ENCODE data around the gene GNB3. TPM values are rescaled to one million over a fixed set of nuclear protein-coding genes. Genes with fewer than 3 reads are reported as not detected.

Gene GNB3
- polyA plus RNA-seq, 2 of the 4 experiments (the other 2 are of a cell fraction), result 0.94 to 2.7 TPM

DNA sequence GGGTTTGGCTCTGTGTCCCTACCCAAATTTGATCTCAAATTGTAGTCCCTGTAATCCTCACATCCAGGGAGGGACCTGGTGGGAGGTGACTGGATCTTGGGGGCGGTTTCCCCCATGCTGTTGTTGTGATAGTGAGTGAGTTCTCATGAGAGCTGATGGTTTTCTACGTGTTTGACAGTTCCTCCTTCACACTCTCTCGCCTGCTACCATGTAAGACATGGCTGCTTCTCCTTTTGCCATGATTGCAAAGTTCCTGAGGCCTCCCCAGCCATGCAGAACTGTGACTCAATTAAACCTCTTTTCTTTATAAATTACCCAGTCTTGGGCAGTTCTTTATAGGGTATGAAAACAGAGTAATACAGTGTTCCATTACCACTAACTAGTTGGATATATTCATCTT, 53.6 kb downstream of the GNB3 start:
- ATAC-seq (no peak), DNase-seq (ENCODE audit: low read depth in 1 of 2, low spot score in 1 of 2) (no peak), FAIRE-seq (no peak)
- H3K9me3 ChIP-seq, result no peaks in the 10 kb centered on the region
- WGBS (ENCODE audit: missing lambda C conversion rate), result 89% methylated on average over 3 of the region's 3 CpGs
- CTCF ChIA-PET, result interaction anchor here (0.6 to 9.5 kb wide), 7 partner anchors 10 to 65 kb away, joined by 3 to 399 read pairs (median 3); partner anchors contain the start of genes LRRC23, SPSB2 and TPI1
- POLR2A ChIA-PET, result no interaction called here
- H3K4me3 ChIP-seq, result no peak overlapping the region
- no peak for TF ChIP-seq RAD21 (conservative IDR thresholded peaks at IDR 0.05 in 1 of 2, IDR thresholded peaks at IDR 0.05 in 1 of 2)
- no peak for TF ChIP-seq SMC3 (IDR thresholded peaks at IDR 0.05)
- no peak for TF ChIP-seq TP53 (CRISPR knock-in tag; IDR thresholded peaks at IDR 0.05)
- no peak for TF ChIP-seq JUNB (IDR thresholded peaks at IDR 0.05)
- TF ChIP-seq MAFK (IDR thresholded peaks at IDR 0.05; ENCODE audit: partially characterized antibody), result no peak
- no peak for TF ChIP-seq ESRRA (IDR thresholded peaks at IDR 0.05; ENCODE audit: borderline replicate concordance, low read length)
- no peak for TF ChIP-seq ZFP36 (IDR thresholded peaks at IDR 0.05; ENCODE audit: borderline replicate concordance, partially characterized antibody)
- TF ChIP-seq NFE2L2 (conservative IDR thresholded peaks at IDR 0.05; ENCODE audit: low read length), result no peak
- no peak for TF ChIP-seq EHF (CRISPR knock-in tag; IDR thresholded peaks at IDR 0.05)
- TF ChIP-seq KDM1A (IDR thresholded peaks at IDR 0.05; ENCODE audit: low read depth), result no peak
- TF ChIP-seq TFCP2L1 (CRISPR knock-in tag; IDR thresholded peaks at IDR 0.05), result no peak
- TF ChIP-seq HDAC2 (IDR thresholded peaks at IDR 0.05), result no peak
- no peak for TF ChIP-seq ZC3H11A (IDR thresholded peaks at IDR 0.05)
- TF ChIP-seq ZNF302 (CRISPR knock-in tag; IDR thresholded peaks at IDR 0.05), result no peak
- no peak for TF ChIP-seq JUN (IDR thresholded peaks at IDR 0.05)
- TF ChIP-seq FOXS1 (CRISPR knock-in tag; IDR thresholded peaks at IDR 0.05), result no peak
- TF ChIP-seq, protein P1, sequence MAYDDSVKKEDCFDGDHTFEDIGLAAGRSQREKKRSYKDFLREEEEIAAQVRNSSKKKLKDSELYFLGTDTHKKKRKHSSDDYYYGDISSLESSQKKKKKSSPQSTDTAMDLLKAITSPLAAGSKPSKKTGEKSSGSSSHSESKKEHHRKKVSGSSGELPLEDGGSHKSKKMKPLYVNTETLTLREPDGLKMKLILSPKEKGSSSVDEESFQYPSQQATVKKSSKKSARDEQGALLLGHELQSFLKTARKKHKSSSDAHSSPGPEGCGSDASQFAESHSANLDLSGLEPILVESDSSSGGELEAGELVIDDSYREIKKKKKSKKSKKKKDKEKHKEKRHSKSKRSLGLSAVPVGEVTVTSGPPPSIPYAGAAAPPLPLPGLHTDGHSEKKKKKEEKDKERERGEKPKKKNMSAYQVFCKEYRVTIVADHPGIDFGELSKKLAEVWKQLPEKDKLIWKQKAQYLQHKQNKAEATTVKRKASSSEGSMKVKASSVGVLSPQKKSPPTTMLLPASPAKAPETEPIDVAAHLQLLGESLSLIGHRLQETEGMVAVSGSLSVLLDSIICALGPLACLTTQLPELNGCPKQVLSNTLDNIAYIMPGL (CRISPR knock-in tag; IDR thresholded peaks at IDR 0.05; ENCODE audit: borderline replicate concordance), result no peak
- TF ChIP-seq POLR2A (IDR thresholded peaks at IDR 0.05; ENCODE audit: low read length), result no peak
- no peak overlapping the region for H3K27ac ChIP-seq
- H3K4me1 ChIP-seq, result peaks cover 15% of the 10 kb centered on the region
- no peak overlapping the region for H3K4me2 ChIP-seq

Other genes with a start within 250 kb of the GNB3 start
- gene CHD4, start 233.5 kb upstream of the GNB3 start, polyA plus RNA-seq (2011; rRNA removed), result 53.7 and 99.3 TPM in 2 replicates
- gene CHD4, start 233.5 kb upstream of the GNB3 start, polyA plus RNA-seq (2017; fragmentation: RNase III; extraction: RNeasy Plus Mini Kit Qiagen cat#74134 plus additional on column Dnase treatment), result 83.4 to 87.8 TPM (median 84.8 TPM) in 3 replicates
- 0.74 and 0.97 TPM in 2 replicates for gene LPAR5, start 205.0 kb upstream of the GNB3 start, polyA plus RNA-seq (2011; rRNA removed)
- 0.29 to 0.66 TPM (median 0.58 TPM) in 3 replicates for gene LPAR5, start 205.0 kb upstream of the GNB3 start, polyA plus RNA-seq (2017; fragmentation: RNase III; extraction: RNeasy Plus Mini Kit Qiagen cat#74134 plus additional on column Dnase treatment)
- 0.70 and 1.4 TPM in 2 replicates for gene ACRBP, start 193.5 kb upstream of the GNB3 start, polyA plus RNA-seq (2011; rRNA removed)
- gene ACRBP, start 193.5 kb upstream of the GNB3 start, polyA plus RNA-seq (2017; fragmentation: RNase III; extraction: RNeasy Plus Mini Kit Qiagen cat#74134 plus additional on column Dnase treatment), result 0.28 to 0.36 TPM (median 0.34 TPM) in 3 replicates
- gene ING4, start 177.8 kb upstream of the GNB3 start, polyA plus RNA-seq (2011; rRNA removed), result 36.5 and 41.3 TPM in 2 replicates
- gene ING4, start 177.8 kb upstream of the GNB3 start, polyA plus RNA-seq (2017; fragmentation: RNase III; extraction: RNeasy Plus Mini Kit Qiagen cat#74134 plus additional on column Dnase treatment), result 15.3 to 19.5 TPM (median 18.8 TPM) in 3 replicates
- gene ZNF384, start 151.6 kb upstream of the GNB3 start, polyA plus RNA-seq (2011; rRNA removed), result 59.6 and 81.9 TPM in 2 replicates
- gene ZNF384, start 151.6 kb upstream of the GNB3 start, polyA plus RNA-seq (2017; fragmentation: RNase III; extraction: RNeasy Plus Mini Kit Qiagen cat#74134 plus additional on column Dnase treatment), result 64.7 to 86.4 TPM (median 79.8 TPM) in 3 replicates
- 0.10 and 0.22 TPM in 2 replicates for gene PIANP, start 140.1 kb upstream of the GNB3 start, polyA plus RNA-seq (2011; rRNA removed)
- gene PIANP, start 140.1 kb upstream of the GNB3 start, polyA plus RNA-seq (2017; fragmentation: RNase III; extraction: RNeasy Plus Mini Kit Qiagen cat#74134 plus additional on column Dnase treatment), result 0.30 to 0.56 TPM (median 0.45 TPM) in 3 replicates
- 78.8 and 95.0 TPM in 2 replicates for gene COPS7A, start 116.9 kb upstream of the GNB3 start, polyA plus RNA-seq (2011; rRNA removed)
- gene COPS7A, start 116.9 kb upstream of the GNB3 start, polyA plus RNA-seq (2017; fragmentation: RNase III; extraction: RNeasy Plus Mini Kit Qiagen cat#74134 plus additional on column Dnase treatment), result 46.9 to 51.2 TPM (median 50.0 TPM) in 3 replicates
- gene MLF2, start 87.8 kb upstream of the GNB3 start, polyA plus RNA-seq (2011; rRNA removed), result 302 and 310 TPM in 2 replicates
- 269 to 305 TPM (median 295 TPM) in 3 replicates for gene MLF2, start 87.8 kb upstream of the GNB3 start, polyA plus RNA-seq (2017; fragmentation: RNase III; extraction: RNeasy Plus Mini Kit Qiagen cat#74134 plus additional on column Dnase treatment)
- 205 and 391 TPM in 2 replicates for gene PTMS, start 74.6 kb upstream of the GNB3 start, polyA plus RNA-seq (2011; rRNA removed)
- gene PTMS, start 74.6 kb upstream of the GNB3 start, polyA plus RNA-seq (2017; fragmentation: RNase III; extraction: RNeasy Plus Mini Kit Qiagen cat#74134 plus additional on column Dnase treatment), result 868 to 1,195 TPM (median 1,161 TPM) in 3 replicates
- 0.56 and 0.66 TPM in 2 replicates for gene LAG3, start 68.4 kb upstream of the GNB3 start, polyA plus RNA-seq (2011; rRNA removed)
- 1.6 to 2.3 TPM (median 1.7 TPM) in 3 replicates for gene LAG3, start 68.4 kb upstream of the GNB3 start, polyA plus RNA-seq (2017; fragmentation: RNase III; extraction: RNeasy Plus Mini Kit Qiagen cat#74134 plus additional on column Dnase treatment)
- not detected in 2 replicates for gene CD4, start 51.4 kb upstream of the GNB3 start, polyA plus RNA-seq (2011; rRNA removed)
- 0.03 TPM in 1 of 3 replicates, not detected in the others for gene CD4, start 51.4 kb upstream of the GNB3 start, polyA plus RNA-seq (2017; fragmentation: RNase III; extraction: RNeasy Plus Mini Kit Qiagen cat#74134 plus additional on column Dnase treatment)
- gene GPR162, start 19.1 kb upstream of the GNB3 start, polyA plus RNA-seq (2011; rRNA removed), result 1.8 TPM in 2 replicates
- 1.7 to 2.4 TPM (median 1.7 TPM) in 3 replicates for gene GPR162, start 19.1 kb upstream of the GNB3 start, polyA plus RNA-seq (2017; fragmentation: RNase III; extraction: RNeasy Plus Mini Kit Qiagen cat#74134 plus additional on column Dnase treatment)
- 8.1 and 8.6 TPM in 2 replicates for gene P3H3, start 12.5 kb upstream of the GNB3 start, polyA plus RNA-seq (2011; rRNA removed)
- 17.7 to 23.2 TPM (median 21.9 TPM) in 3 replicates for gene P3H3, start 12.5 kb upstream of the GNB3 start, polyA plus RNA-seq (2017; fragmentation: RNase III; extraction: RNeasy Plus Mini Kit Qiagen cat#74134 plus additional on column Dnase treatment)
- 51.5 and 57.5 TPM in 2 replicates for gene CDCA3, start 10.4 kb downstream of the GNB3 start, polyA plus RNA-seq (2011; rRNA removed)
- 79.6 to 92.0 TPM (median 80.2 TPM) in 3 replicates for gene CDCA3, start 10.4 kb downstream of the GNB3 start, polyA plus RNA-seq (2017; fragmentation: RNase III; extraction: RNeasy Plus Mini Kit Qiagen cat#74134 plus additional on column Dnase treatment)
- 58.6 and 64.5 TPM in 2 replicates for gene USP5, start 11.2 kb downstream of the GNB3 start, polyA plus RNA-seq (2011; rRNA removed)
- gene USP5, start 11.2 kb downstream of the GNB3 start, polyA plus RNA-seq (2017; fragmentation: RNase III; extraction: RNeasy Plus Mini Kit Qiagen cat#74134 plus additional on column Dnase treatment), result 75.3 to 78.2 TPM (median 76.9 TPM) in 3 replicates
- gene TPI1, start 26.6 kb downstream of the GNB3 start, polyA plus RNA-seq (2011; rRNA removed), result 1,913 and 2,511 TPM in 2 replicates
- 1,221 to 1,293 TPM (median 1,253 TPM) in 3 replicates for gene TPI1, start 26.6 kb downstream of the GNB3 start, polyA plus RNA-seq (2017; fragmentation: RNase III; extraction: RNeasy Plus Mini Kit Qiagen cat#74134 plus additional on column Dnase treatment)
- 15.3 and 16.8 TPM in 2 replicates for gene SPSB2, start 32.4 kb downstream of the GNB3 start, polyA plus RNA-seq (2011; rRNA removed)
- gene SPSB2, start 32.4 kb downstream of the GNB3 start, polyA plus RNA-seq (2017; fragmentation: RNase III; extraction: RNeasy Plus Mini Kit Qiagen cat#74134 plus additional on column Dnase treatment), result 20.8 to 22.1 TPM (median 21.8 TPM) in 3 replicates
- 33.3 and 40.4 TPM in 2 replicates for gene LRRC23, start 63.9 kb downstream of the GNB3 start, polyA plus RNA-seq (2011; rRNA removed)
- gene LRRC23, start 63.9 kb downstream of the GNB3 start, polyA plus RNA-seq (2017; fragmentation: RNase III; extraction: RNeasy Plus Mini Kit Qiagen cat#74134 plus additional on column Dnase treatment), result 17.2 to 19.1 TPM (median 19.1 TPM) in 3 replicates
- gene ENO2, start 73.7 kb downstream of the GNB3 start, polyA plus RNA-seq (2011; rRNA removed), result 26.2 and 45.1 TPM in 2 replicates
- 31.0 to 38.6 TPM (median 31.6 TPM) in 3 replicates for gene ENO2, start 73.7 kb downstream of the GNB3 start, polyA plus RNA-seq (2017; fragmentation: RNase III; extraction: RNeasy Plus Mini Kit Qiagen cat#74134 plus additional on column Dnase treatment)
- 11.3 and 23.1 TPM in 2 replicates for gene ATN1, start 87.0 kb downstream of the GNB3 start, polyA plus RNA-seq (2011; rRNA removed)
- gene ATN1, start 87.0 kb downstream of the GNB3 start, polyA plus RNA-seq (2017; fragmentation: RNase III; extraction: RNeasy Plus Mini Kit Qiagen cat#74134 plus additional on column Dnase treatment), result 40.3 to 51.6 TPM (median 51.2 TPM) in 3 replicates
- not detected in 2 replicates for gene RNU7-1, start 102.9 kb downstream of the GNB3 start, polyA plus RNA-seq (2011; rRNA removed)
- not detected in 3 replicates for gene RNU7-1, start 102.9 kb downstream of the GNB3 start, polyA plus RNA-seq (2017; fragmentation: RNase III; extraction: RNeasy Plus Mini Kit Qiagen cat#74134 plus additional on column Dnase treatment)
- gene C12orf57, start 103.1 kb downstream of the GNB3 start, polyA plus RNA-seq (2011; rRNA removed), result 466 and 493 TPM in 2 replicates
- gene C12orf57, start 103.1 kb downstream of the GNB3 start, polyA plus RNA-seq (2017; fragmentation: RNase III; extraction: RNeasy Plus Mini Kit Qiagen cat#74134 plus additional on column Dnase treatment), result 224 to 273 TPM (median 261 TPM) in 3 replicates
- 18.9 and 29.0 TPM in 2 replicates for gene PTPN6, start 110.4 kb downstream of the GNB3 start, polyA plus RNA-seq (2011; rRNA removed)
- gene PTPN6, start 110.4 kb downstream of the GNB3 start, polyA plus RNA-seq (2017; fragmentation: RNase III; extraction: RNeasy Plus Mini Kit Qiagen cat#74134 plus additional on column Dnase treatment), result 14.2 to 17.1 TPM (median 15.1 TPM) in 3 replicates
- gene PHB2, start 129.7 kb downstream of the GNB3 start, polyA plus RNA-seq (2011; rRNA removed), result 296 and 297 TPM in 2 replicates
- gene PHB2, start 129.7 kb downstream of the GNB3 start, polyA plus RNA-seq (2017; fragmentation: RNase III; extraction: RNeasy Plus Mini Kit Qiagen cat#74134 plus additional on column Dnase treatment), result 292 to 313 TPM (median 293 TPM) in 3 replicates
- 92.0 and 96.7 TPM in 2 replicates for gene EMG1, start 130.0 kb downstream of the GNB3 start, polyA plus RNA-seq (2011; rRNA removed)
- 65.7 to 78.2 TPM (median 67.9 TPM) in 3 replicates for gene EMG1, start 130.0 kb downstream of the GNB3 start, polyA plus RNA-seq (2017; fragmentation: RNase III; extraction: RNeasy Plus Mini Kit Qiagen cat#74134 plus additional on column Dnase treatment)
- 52.0 and 53.4 TPM in 2 replicates for gene LPCAT3, start 177.6 kb downstream of the GNB3 start, polyA plus RNA-seq (2011; rRNA removed)
- gene LPCAT3, start 177.6 kb downstream of the GNB3 start, polyA plus RNA-seq (2017; fragmentation: RNase III; extraction: RNeasy Plus Mini Kit Qiagen cat#74134 plus additional on column Dnase treatment), result 27.4 to 43.0 TPM (median 42.8 TPM) in 3 replicates
- gene C1S, start 219.8 kb downstream of the GNB3 start, polyA plus RNA-seq (2011; rRNA removed), result 107 and 109 TPM in 2 replicates
- gene C1S, start 219.8 kb downstream of the GNB3 start, polyA plus RNA-seq (2017; fragmentation: RNase III; extraction: RNeasy Plus Mini Kit Qiagen cat#74134 plus additional on column Dnase treatment), result 61.2 to 76.2 TPM (median 65.5 TPM) in 3 replicates